ENCODE data around the gene RTN4R.

RTN4R gene

DNA sequence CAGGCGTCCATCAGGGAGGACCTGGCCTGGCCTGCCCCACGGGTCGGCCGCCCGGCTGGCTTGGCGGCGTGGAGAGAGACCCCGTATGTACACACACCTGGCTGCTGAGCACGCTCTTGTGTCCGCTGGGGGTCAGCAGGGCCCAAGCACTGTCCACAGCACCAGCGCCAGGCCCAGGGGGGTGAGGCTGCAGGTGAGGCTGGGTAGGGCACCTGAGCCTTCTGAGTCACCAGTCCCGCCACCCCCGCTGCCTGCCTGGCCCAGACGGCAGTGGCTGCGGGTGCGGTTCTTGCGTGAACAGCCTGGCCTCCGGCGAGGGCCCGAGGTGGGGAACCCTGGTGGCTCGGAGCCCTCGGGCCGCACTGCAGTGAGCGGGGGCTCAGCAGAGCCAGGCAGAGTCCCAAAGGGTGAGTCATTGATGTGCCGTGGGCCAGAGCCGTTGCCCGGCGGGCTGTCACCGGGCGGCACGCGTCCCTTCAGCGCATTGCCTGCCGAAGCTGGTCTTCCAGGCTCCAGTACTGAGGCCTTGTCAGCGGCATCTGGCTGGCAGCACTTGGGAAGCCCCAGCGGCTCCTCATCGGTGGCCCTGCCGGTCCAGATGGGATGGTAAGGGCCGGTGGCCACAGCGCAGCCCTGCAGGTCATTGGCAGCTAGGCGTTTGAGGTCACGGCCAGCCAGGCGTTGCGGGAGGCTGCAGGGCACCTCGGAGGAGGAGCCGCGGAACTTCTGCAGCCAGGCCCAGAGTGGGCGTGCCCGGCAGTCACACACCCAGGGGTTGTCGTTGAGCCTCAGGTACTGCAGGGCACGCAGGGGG, 26.3 kb downstream of the RTN4R start:
- Histone ChIP-seq H3K27ac (ENCODE audit: insufficient read depth in 1 of 2, low read depth in 1 of 2, low read length in 2 of 2, poor library complexity in 1 of 2, severe bottlenecking in 2 of 2) (no peak overlapping the region), H3K9me3 (ENCODE audit: control extremely low read depth in 1 of 5, control insufficient read depth in 4 of 5, insufficient read depth in 2 of 5, low read depth in 1 of 5, low read length in 4 of 5) (no peaks in the 10 kb centered on the region), H3K4me3 (ENCODE audit: control insufficient read depth in 1 of 7, extremely low read depth in 1 of 7, insufficient read depth in 4 of 7, low read depth in 2 of 7, low read length in 6 of 7) (no peak overlapping the region), H3K4me1 (ENCODE audit: control extremely low read depth in 1 of 4, control insufficient read depth in 4 of 4, insufficient read depth in 4 of 4, low read length in 3 of 4) (peaks cover 0 to 84% (median 74%) of the 10 kb centered on the region in 4 experiments), H3K36me3 (ENCODE audit: control insufficient read depth in 4 of 4, insufficient read depth in 4 of 4, low read length in 3 of 4) (peaks cover 0 to 8% (median 3%) of the 10 kb centered on the region in 4 experiments), H3K27me3 (replicated peaks in 2 of 5; ENCODE audit: control insufficient read depth in 4 of 5, insufficient read depth in 5 of 5, low read length in 4 of 5) (no peaks in the 10 kb centered on the region)
- ChIA-PET CTCF (no interaction called here), POLR2A (no interaction called here)
- WGBS (ENCODE audit: insufficient coverage), result 98% methylated on average over 47 of the region's 51 CpGs
- no peak for DNase-seq

GRCh38 chr22:20240900-20241299, 27.2 kb downstream of the RTN4R start:
- WGBS (ENCODE audit: insufficient coverage), result 100% methylated on average over 2 of the region's 8 CpGs
- Histone ChIP-seq H3K4me1 (ENCODE audit: control extremely low read depth in 1 of 4, control insufficient read depth in 4 of 4, insufficient read depth in 4 of 4, low read length in 3 of 4) (peaks cover 0 to 79% (median 72%) of the 10 kb centered on the region in 4 experiments), H3K36me3 (ENCODE audit: control insufficient read depth in 4 of 4, insufficient read depth in 4 of 4, low read length in 3 of 4) (peaks cover 0 to 8% (median 3%) of the 10 kb centered on the region in 4 experiments)

GRCh38 chr22:20240447-20240764, 27.7 kb downstream of the RTN4R start:
- 50% methylated on average over 2 of the region's 14 CpGs for WGBS (ENCODE audit: insufficient coverage)
- CTCF ChIA-PET, result interaction anchor here (0.6 to 1.4 kb wide), 3 partner anchors 81 to 153 kb away, joined by 3 to 5 read pairs (median 3); partner anchors contain the start of gene ZNF74
- Histone ChIP-seq H3K36me3 (ENCODE audit: control insufficient read depth in 4 of 4, insufficient read depth in 4 of 4, low read length in 3 of 4) (peaks cover 0 to 8% (median 3%) of the 10 kb centered on the region in 4 experiments), H3K27ac (ENCODE audit: insufficient read depth in 1 of 2, low read depth in 1 of 2, low read length in 2 of 2, poor library complexity in 1 of 2, severe bottlenecking in 2 of 2) (no peak overlapping the region), H3K27me3 (replicated peaks in 2 of 5; ENCODE audit: control insufficient read depth in 4 of 5, insufficient read depth in 5 of 5, low read length in 4 of 5) (no peaks in the 10 kb centered on the region), H3K4me3 (ENCODE audit: control insufficient read depth in 1 of 7, extremely low read depth in 1 of 7, insufficient read depth in 4 of 7, low read depth in 2 of 7, low read length in 6 of 7) (no peak overlapping the region), H3K4me1 (ENCODE audit: control extremely low read depth in 1 of 4, control insufficient read depth in 4 of 4, insufficient read depth in 4 of 4, low read length in 3 of 4) (peaks cover 0 to 74% (median 67%) of the 10 kb centered on the region in 4 experiments), H3K9me3 (ENCODE audit: control extremely low read depth in 1 of 5, control insufficient read depth in 4 of 5, insufficient read depth in 2 of 5, low read depth in 1 of 5, low read length in 4 of 5) (no peaks in the 10 kb centered on the region)
- POLR2A ChIA-PET, result interaction anchor here (2.0 kb wide), 1 partner anchor 83 kb away, joined by 5 read pairs; no protein-coding TSS in a partner anchor
- DNase-seq, result peak in 2 of 3 donors; percentile 29 to 35

More at GRCh38 chr22:20240900-20241299, 27.2 kb downstream of the RTN4R start:
- Histone ChIP-seq H3K4me3 (ENCODE audit: control insufficient read depth in 1 of 7, extremely low read depth in 1 of 7, insufficient read depth in 4 of 7, low read depth in 2 of 7, low read length in 6 of 7) (no peak overlapping the region), H3K27me3 (replicated peaks in 2 of 5; ENCODE audit: control insufficient read depth in 4 of 5, insufficient read depth in 5 of 5, low read length in 4 of 5) (no peaks in the 10 kb centered on the region), H3K27ac (ENCODE audit: insufficient read depth in 1 of 2, low read depth in 1 of 2, low read length in 2 of 2, poor library complexity in 1 of 2, severe bottlenecking in 2 of 2) (no peak overlapping the region), H3K9me3 (ENCODE audit: control extremely low read depth in 1 of 5, control insufficient read depth in 4 of 5, insufficient read depth in 2 of 5, low read depth in 1 of 5, low read length in 4 of 5) (no peaks in the 10 kb centered on the region)
- CTCF ChIA-PET, result interaction anchor here (1.0 to 1.4 kb wide), 2 partner anchors 81 to 84 kb away, joined by 3 to 5 read pairs; no protein-coding TSS in a partner anchor
- no peak for DNase-seq
- POLR2A ChIA-PET, result interaction anchor here (2.0 kb wide), 1 partner anchor 84 kb away, joined by 5 read pairs; no protein-coding TSS in a partner anchor

GRCh38 chr22:20239676-20240446, 28.3 kb downstream of the RTN4R start:
- Histone ChIP-seq H3K4me3 (ENCODE audit: control insufficient read depth in 1 of 7, extremely low read depth in 1 of 7, insufficient read depth in 4 of 7, low read depth in 2 of 7, low read length in 6 of 7) (no peak overlapping the region), H3K36me3 (ENCODE audit: control insufficient read depth in 4 of 4, insufficient read depth in 4 of 4, low read length in 3 of 4) (peaks cover 0 to 8% (median 3%) of the 10 kb centered on the region in 4 experiments), H3K9me3 (ENCODE audit: control extremely low read depth in 1 of 5, control insufficient read depth in 4 of 5, insufficient read depth in 2 of 5, low read depth in 1 of 5, low read length in 4 of 5) (no peaks in the 10 kb centered on the region), H3K27ac (ENCODE audit: insufficient read depth in 1 of 2, low read depth in 1 of 2, low read length in 2 of 2, poor library complexity in 1 of 2, severe bottlenecking in 2 of 2) (peak overlapping the region in 1 of 2 experiments; percentile 54), H3K4me1 (ENCODE audit: control extremely low read depth in 1 of 4, control insufficient read depth in 4 of 4, insufficient read depth in 4 of 4, low read length in 3 of 4) (peaks cover 0 to 69% (median 62%) of the 10 kb centered on the region in 4 experiments), H3K27me3 (replicated peaks in 2 of 5; ENCODE audit: control insufficient read depth in 4 of 5, insufficient read depth in 5 of 5, low read length in 4 of 5) (no peaks in the 10 kb centered on the region)
- ChIA-PET CTCF (interaction anchor here (0.6 to 2.4 kb wide), 12 partner anchors 10 to 154 kb away, joined by 3 to 15 read pairs (median 6); partner anchors contain the start of gene ZNF74), POLR2A (interaction anchor here (2.0 kb wide), 1 partner anchor 83 kb away, joined by 5 read pairs; no protein-coding TSS in a partner anchor)
- no peak for DNase-seq
- WGBS (ENCODE audit: insufficient coverage), result 100% methylated on average over 5 of the region's 9 CpGs

GRCh38 chr22:20238901-20239675, 29.0 kb downstream of the RTN4R start:
- H3K27me3 ChIP-seq (replicated peaks in 2 of 5; ENCODE audit: control insufficient read depth in 4 of 5, insufficient read depth in 5 of 5, low read length in 4 of 5), result no peaks in the 10 kb centered on the region
- ChIA-PET CTCF (interaction anchor here (0.7 to 2.4 kb wide), 16 partner anchors 9 to 82 kb away, joined by 3 to 15 read pairs (median 6); no protein-coding TSS in a partner anchor), POLR2A (interaction anchor here (1.2 to 2.0 kb wide), 2 partner anchors 80 to 82 kb away, joined by 5 to 6 read pairs; no protein-coding TSS in a partner anchor)
- H3K4me3 ChIP-seq (ENCODE audit: control insufficient read depth in 1 of 7, extremely low read depth in 1 of 7, insufficient read depth in 4 of 7, low read depth in 2 of 7, low read length in 6 of 7), result no peak overlapping the region
- peaks cover 0 to 61% (median 54%) of the 10 kb centered on the region in 4 experiments for H3K4me1 ChIP-seq (ENCODE audit: control extremely low read depth in 1 of 4, control insufficient read depth in 4 of 4, insufficient read depth in 4 of 4, low read length in 3 of 4)
- peaks cover 0 to 8% (median 3%) of the 10 kb centered on the region in 4 experiments for H3K36me3 ChIP-seq (ENCODE audit: control insufficient read depth in 4 of 4, insufficient read depth in 4 of 4, low read length in 3 of 4)
- no peaks in the 10 kb centered on the region for H3K9me3 ChIP-seq (ENCODE audit: control extremely low read depth in 1 of 5, control insufficient read depth in 4 of 5, insufficient read depth in 2 of 5, low read depth in 1 of 5, low read length in 4 of 5)
- no peak overlapping the region for H3K27ac ChIP-seq (ENCODE audit: insufficient read depth in 1 of 2, low read depth in 1 of 2, low read length in 2 of 2, poor library complexity in 1 of 2, severe bottlenecking in 2 of 2)
- WGBS (ENCODE audit: insufficient coverage), result 88% methylated on average over 28 of the region's 35 CpGs
- peak in 1 of 3 donors; percentile 27 for DNase-seq

- H3K27me3 ChIP-seq (replicated peaks in 2 of 5; ENCODE audit: control insufficient read depth in 4 of 5, insufficient read depth in 5 of 5, low read length in 4 of 5), result no peaks in the 10 kb centered on the region
- CTCF ChIA-PET, result interaction anchor here (0.7 to 2.4 kb wide), 18 partner anchors 9 to 85 kb away, joined by 3 to 15 read pairs (median 6); no protein-coding TSS in a partner anchor
- H3K36me3 ChIP-seq (ENCODE audit: control insufficient read depth in 4 of 4, insufficient read depth in 4 of 4, low read length in 3 of 4), result peaks cover 0 to 8% (median 3%) of the 10 kb centered on the region in 4 experiments
- peak; percentile 54 to 71 (median 67) for DNase-seq
- POLR2A ChIA-PET, result interaction anchor here (1.2 kb wide), 1 partner anchor 80 kb away, joined by 6 read pairs; no protein-coding TSS in a partner anchor
- 42% methylated on average over 5 of the region's 6 CpGs for WGBS (ENCODE audit: insufficient coverage)
- no peak overlapping the region for H3K27ac ChIP-seq (ENCODE audit: insufficient read depth in 1 of 2, low read depth in 1 of 2, low read length in 2 of 2, poor library complexity in 1 of 2, severe bottlenecking in 2 of 2)
- H3K4me3 ChIP-seq (ENCODE audit: control insufficient read depth in 1 of 7, extremely low read depth in 1 of 7, insufficient read depth in 4 of 7, low read depth in 2 of 7, low read length in 6 of 7), result no peak overlapping the region
- no peaks in the 10 kb centered on the region for H3K9me3 ChIP-seq (ENCODE audit: control extremely low read depth in 1 of 5, control insufficient read depth in 4 of 5, insufficient read depth in 2 of 5, low read depth in 1 of 5, low read length in 4 of 5)
- H3K4me1 ChIP-seq (ENCODE audit: control extremely low read depth in 1 of 4, control insufficient read depth in 4 of 4, insufficient read depth in 4 of 4, low read length in 3 of 4), result peaks cover 0 to 55% (median 48%) of the 10 kb centered on the region in 4 experiments
Observed at GRCh38 chr22:20238536-20238900, 29.6 kb downstream of the RTN4R start.
